Activated B cell treated with CpG ODN at 0.5 μM for 24 hours (primary cell): ENCODE measurements around the gene TRABD2B. TPM values are rescaled to one million over a fixed set of nuclear protein-coding genes. Genes with fewer than 3 reads are reported as not detected.

Experiments used
- ATAC-seq: fragments of 200-7000 bp; cut with Tn5 transposase; one replicate; pipeline ENCODE4 v1.10.0; 2021; ENCODE audit warnings: low read depth, mild to moderate bottlenecking, moderate library complexity
- CTCF ChIA-PET: fragments of 350-600 bp; sonication (Branson Sonifier 250); formaldehyde crosslinking; loops from one replicate; lab custom pipeline; 2021; ENCODE audit warnings: antibody characterized with exemption; lab: Charles Lee
- POLR2A ChIA-PET: fragments of 350-600 bp; sonication (Branson Sonifier 250); formaldehyde crosslinking; loops from one replicate; lab custom pipeline; 2021; ENCODE audit warnings: antibody characterized with exemption; lab: Charles Lee
- DNase-seq: peaks from one replicate; pipeline ENCODE4 v3.0.0; 2022
- H3K27ac Mint-ChIP-seq: one replicate; pipeline ENCODE4 v1.8.0; 2020; ENCODE audit warnings: mixed read lengths
- H3K27me3 Mint-ChIP-seq: one replicate; pipeline ENCODE4 v1.8.0; 2021; ENCODE audit warnings: mixed read lengths
- H3K36me3 Mint-ChIP-seq: one replicate; pipeline ENCODE4 v1.8.0; 2021; ENCODE audit warnings: low read depth, mixed read lengths
- H3K4me1 Mint-ChIP-seq: one replicate; pipeline ENCODE4 v1.8.0; 2021; ENCODE audit warnings: mixed read lengths
- H3K4me3 Mint-ChIP-seq: one replicate; pipeline ENCODE4 v1.8.0; 2020; ENCODE audit warnings: mild to moderate bottlenecking, mixed read lengths
- H3K9me3 Mint-ChIP-seq: one replicate; pipeline ENCODE4 v1.8.0; 2020; ENCODE audit warnings: mixed read lengths
- CTCF ChIP-seq: fragments of 200-600 bp; IDR thresholded peaks from one replicate; pipeline ENCODE4 v1.8.0; 2022; ENCODE audit warnings: antibody characterized with exemption, mild to moderate bottlenecking
- intact Hi-C: fragments of 100-400 bp; cut with micrococcal nuclease; formaldehyde crosslinking; loops from one replicate; pipeline ENCODE4 v1.15.1; 2024
- total RNA-seq: library from RNA; stranded (reverse); gene quantifications from 2 replicates; pipeline ENCODE4 v1.2.3, GENCODE V29; 2022

The TRABD2B gene
- total RNA-seq, 1 donor from 2014 or later: not detected

- Mint-ChIP-seq H3K4me1 (no peaks in the 10 kb centered on the region), H3K4me3 (no peak overlapping the region), H3K36me3 (no peaks in the 10 kb centered on the region), H3K9me3 (no peaks in the 10 kb centered on the region), H3K27ac (no peak overlapping the region), H3K27me3 (no peaks in the 10 kb centered on the region)
- DNase-seq (no peak), ATAC-seq (no peak)
- ChIA-PET POLR2A (no interaction called here), CTCF (no interaction called here)
- intact Hi-C loops: no loop called here
- TF ChIP-seq CTCF: no peak
Observed at GRCh38 chr1:47872886-47873285, 124.3 kb downstream of the TRABD2B start.

GRCh38 chr1:47871799-47872353 is 125.3 kb downstream of the TRABD2B start:
- ChIA-PET POLR2A (no interaction called here), CTCF (no interaction called here)
- intact Hi-C loops: no loop called here
- no peak for DNase-seq
- Mint-ChIP-seq H3K9me3 (no peaks in the 10 kb centered on the region), H3K4me3 (no peak overlapping the region), H3K27ac (no peak overlapping the region), H3K27me3 (peaks cover 5% of the 10 kb centered on the region), H3K36me3 (no peaks in the 10 kb centered on the region), H3K4me1 (no peaks in the 10 kb centered on the region)
- ATAC-seq: no peak
- TF ChIP-seq CTCF: no peak

- intact Hi-C loops: no loop called here
- no peak for TF ChIP-seq CTCF
- H3K4me1 Mint-ChIP-seq: no peaks in the 10 kb centered on the region
- no peak overlapping the region for H3K27ac Mint-ChIP-seq
- no peak for DNase-seq
- ChIA-PET CTCF (no interaction called here), POLR2A (no interaction called here)
- no peaks in the 10 kb centered on the region for H3K36me3 Mint-ChIP-seq
- no peak for ATAC-seq
- H3K9me3 Mint-ChIP-seq: no peaks in the 10 kb centered on the region
- H3K4me3 Mint-ChIP-seq: no peak overlapping the region
- peaks cover 5% of the 10 kb centered on the region for H3K27me3 Mint-ChIP-seq
Observed at GRCh38 chr1:47870946-47871676, 126.1 kb downstream of the TRABD2B start.

GRCh38 chr1:47870480-47870879 is 126.7 kb downstream of the TRABD2B start:
- no peak for TF ChIP-seq CTCF
- Mint-ChIP-seq H3K4me1 (no peaks in the 10 kb centered on the region), H3K36me3 (no peaks in the 10 kb centered on the region), H3K9me3 (no peaks in the 10 kb centered on the region), H3K4me3 (no peak overlapping the region), H3K27me3 (peaks cover 7% of the 10 kb centered on the region), H3K27ac (no peak overlapping the region)
- POLR2A ChIA-PET: no interaction called here
- DNase-seq (no peak), ATAC-seq (no peak)
- intact Hi-C loops: no loop called here
- CTCF ChIA-PET: no interaction called here

- H3K27me3 Mint-ChIP-seq: peaks cover 7% of the 10 kb centered on the region
- no peak overlapping the region for H3K27ac Mint-ChIP-seq
- DNase-seq: no peak
- no peak for TF ChIP-seq CTCF
- CTCF ChIA-PET: no interaction called here
- no peaks in the 10 kb centered on the region for H3K9me3 Mint-ChIP-seq
- POLR2A ChIA-PET: no interaction called here
- H3K4me1 Mint-ChIP-seq: no peaks in the 10 kb centered on the region
- no peaks in the 10 kb centered on the region for H3K36me3 Mint-ChIP-seq
- ATAC-seq: no peak
- H3K4me3 Mint-ChIP-seq: no peak overlapping the region
- intact Hi-C loops: no loop called here
Observed at GRCh38 chr1:47868348-47868676, 128.9 kb downstream of the TRABD2B start.
